K562 (cell line): ENCODE results near the gene CCNB1IP1. TPM values are rescaled to one million over a fixed set of nuclear protein-coding genes. Genes with fewer than 3 reads are reported as not detected.

Source experiments
- CBX2 ChIP-seq: fragments of 200-600 bp; sonication (generic); IDR thresholded peaks from one replicate; pipeline ENCODE4 v1.6.1; 2012; ENCODE audit warnings: mild to moderate bottlenecking, low read length, inconsistent platforms; ENCODE audit not compliant: insufficient read depth, poor library complexity, severe bottlenecking
- ELK3 ChIP-seq: fragments of 450-650 bp; formaldehyde crosslinking; IDR thresholded peaks from 2 replicates; pipeline ENCODE4 v1.4.0; 2020; ENCODE audit warnings: mild to moderate bottlenecking
- FUS ChIP-seq: fragments of 200-400 bp; formaldehyde crosslinking; optimal IDR thresholded peaks from 2 replicates; pipeline ENCODE3; 2017; ENCODE audit warnings: low read depth, low read length
- HIVEP1 ChIP-seq: fragments of 250-450 bp; sonication (Bioruptor Pico); IDR thresholded peaks from 2 replicates; pipeline ENCODE4 v1.4.0; 2020; ENCODE audit warnings: mild to moderate bottlenecking
- MAZ ChIP-seq, 2 experiments: fragments of 450-650 bp in 1 of 2; sonication (generic) in 1 of 2; formaldehyde crosslinking; IDR thresholded peaks in 1 of 2; conservative IDR thresholded peaks in 1 of 2; 2 replicates each; pipeline versions ENCODE4 v1.4.0 to v1.5.0; 2020; ENCODE audit warnings: mild to moderate bottlenecking in 1 of 2, missing genetic modification reagents in 1 of 2
- MYBL2 ChIP-seq, 2 experiments: fragments of 450-650 bp in 1 of 2; sonication (generic) in 1 of 2; formaldehyde crosslinking in 1 of 2; IDR thresholded peaks; 2 replicates each; pipeline versions ENCODE4 v1.6.1 to v1.8.1; 2017 to 2022; ENCODE audit warnings: borderline replicate concordance in 1 of 2, inconsistent platforms in 1 of 2, low read depth in 1 of 2, mild to moderate bottlenecking in 1 of 2, missing genetic modification reagents in 1 of 2, moderate library complexity in 1 of 2
- NONO ChIP-seq, 2 experiments: fragments of 200-400 bp in 1 of 2; fragments of 450-650 bp in 1 of 2; formaldehyde crosslinking in 1 of 2; IDR thresholded peaks; 2 replicates each; pipeline ENCODE4 v1.6.1; 2017; ENCODE audit warnings: low read depth in 2 of 2, mild to moderate bottlenecking in 2 of 2, moderate library complexity in 2 of 2, low read length in 1 of 2
- OTX1 ChIP-seq: fragments of 450-650 bp; formaldehyde crosslinking; IDR thresholded peaks from 2 replicates; pipeline ENCODE4 v1.4.0; 2022; ENCODE audit warnings: mild to moderate bottlenecking
- RBM14 ChIP-seq: fragments of 200-400 bp; formaldehyde crosslinking; IDR thresholded peaks from 2 replicates; pipeline ENCODE4 v1.6.1; 2018; ENCODE audit warnings: low read depth, mild to moderate bottlenecking, low read length, moderate library complexity, borderline replicate concordance; ENCODE audit not compliant: insufficient read depth
- RBM17 ChIP-seq: fragments of 200-400 bp; formaldehyde crosslinking; IDR thresholded peaks from 2 replicates; pipeline ENCODE4 v1.6.1; 2017; ENCODE audit warnings: low read depth, mild to moderate bottlenecking, low read length, borderline replicate concordance
- RBM25 ChIP-seq: fragments of 200-400 bp; formaldehyde crosslinking; IDR thresholded peaks from 2 replicates; pipeline ENCODE4 v1.6.1; 2018; ENCODE audit warnings: low read length, low read depth, moderate library complexity; ENCODE audit not compliant: severe bottlenecking
- SIRT6 ChIP-seq: IDR thresholded peaks from one replicate; pipeline ENCODE4 v1.6.1; 2012; ENCODE audit warnings: low read depth, mild to moderate bottlenecking, control low read depth, inconsistent platforms, low read length, moderate library complexity
- TFAP4 ChIP-seq: sonication (generic); formaldehyde crosslinking; IDR thresholded peaks from 2 replicates; pipeline ENCODE4 v1.8.0; 2022; ENCODE audit warnings: missing genetic modification reagents, mild to moderate bottlenecking, moderate library complexity, borderline replicate concordance
- THRA ChIP-seq: fragments of 450-650 bp; IDR thresholded peaks from 2 replicates; pipeline ENCODE4 v1.6.1; 2017; ENCODE audit warnings: mild to moderate bottlenecking, moderate library complexity
- TOE1 ChIP-seq, 2 experiments: fragments of 450-650 bp in 1 of 2; sonication (generic) in 1 of 2; formaldehyde crosslinking in 1 of 2; IDR thresholded peaks; 2 replicates each; pipeline versions ENCODE4 v1.7.1 to v1.8.0; 2016 to 2022; ENCODE audit warnings: borderline replicate concordance in 2 of 2, mild to moderate bottlenecking in 2 of 2, antibody characterized with exemption in 1 of 2, inconsistent platforms in 1 of 2, low read depth in 1 of 2, missing genetic modification reagents in 1 of 2, moderate library complexity in 1 of 2
- VEZF1 ChIP-seq: fragments of 200-800 bp; sonication (Bioruptor generic); IDR thresholded peaks from 2 replicates; pipeline ENCODE4 v1.6.1; 2017; ENCODE audit warnings: missing genetic modification characterization, missing compliant biosample characterization
- ZBTB9 ChIP-seq: fragments of 450-650 bp; formaldehyde crosslinking; IDR thresholded peaks from 2 replicates; pipeline ENCODE4 v1.4.0; 2020; ENCODE audit warnings: mild to moderate bottlenecking, moderate library complexity
- ZNF76 ChIP-seq: fragments of 250-450 bp; sonication (Bioruptor Pico); IDR thresholded peaks from 2 replicates; pipeline ENCODE4 v1.4.0; 2020; ENCODE audit warnings: mild to moderate bottlenecking, moderate library complexity, borderline replicate concordance
- polyA plus RNA-seq, 8 experiments: library from polyadenylated mRNA; depleted of rRNA in 4 of 8; stranded (reverse) in 5 of 8; unstranded in 3 of 8; fragments of >200 nt; fragmentation: Nextera tagmentation in 2 of 8; fragmentation: Illumina TruSeq in 1 of 8; extraction: Ambion mirVana in 2 of 8; extraction: Trizol in 1 of 8; gene quantifications; 2 replicates each; pipeline versions ENCODE4 v1.2.1 to v1.2.3, GENCODE V29; 2011 to 2014; ENCODE audit warnings: inconsistent platforms in 1 of 8, missing spikeins in 1 of 8
- total RNA-seq, 7 experiments: library from RNA; depleted of rRNA in 6 of 7; stranded (reverse); fragments of >200 nt in 6 of 7; fragmentation: Illumina TruSeq in 2 of 7; extraction: Trizol in 2 of 7; gene quantifications; 2 replicates each; pipeline versions ENCODE4 v1.2.1 to v1.2.3, GENCODE V29; 2011 to 2021; ENCODE audit warnings: low replicate concordance in 1 of 7

Gene CCNB1IP1
- total and polyA plus RNA-seq, 9 of the 15 experiments (the other 6 are each of a cell fraction or from before 2014, with no cell fraction given) = 51.8 to 152 (median 81.0) TPM

- no peak for TF ChIP-seq THRA
- no peak for TF ChIP-seq TFAP4 (CRISPR knock-in tag)
- no peak for TF ChIP-seq ZBTB9 (CRISPR knock-in tag)
- TF ChIP-seq OTX1 (CRISPR knock-in tag) = no peak
- TF ChIP-seq VEZF1 (CRISPR knock-in tag) = no peak
- no peak for TF ChIP-seq HIVEP1 (CRISPR knock-in tag)
- TF ChIP-seq NONO (IDR thresholded peaks at IDR 0.05; ENCODE audit: low read depth in 2 of 2, low read length in 1 of 2) = no peak
- TF ChIP-seq TOE1 (IDR thresholded peaks at IDR 0.05; ENCODE audit: borderline replicate concordance) = no peak
- TF ChIP-seq TOE1 (CRISPR knock-in tag; IDR thresholded peaks at IDR 0.05; ENCODE audit: borderline replicate concordance, low read depth) = no peak
- no peak for TF ChIP-seq FUS
- no peak for TF ChIP-seq ZNF76 (CRISPR knock-in tag)
- peak; percentile 75 for TF ChIP-seq RBM25
- no peak; a peak in 1 of 4 replicates for TF ChIP-seq MAZ (CRISPR knock-in tag; conservative IDR thresholded peaks at IDR 0.05 in 1 of 2, IDR thresholded peaks at IDR 0.05 in 1 of 2)
- TF ChIP-seq CBX2 = no peak
- no peak for TF ChIP-seq RBM17
- no peak for TF ChIP-seq ELK3 (CRISPR knock-in tag)
- TF ChIP-seq SIRT6 = no peak
- no peak for TF ChIP-seq MYBL2 (IDR thresholded peaks at IDR 0.05; ENCODE audit: low read depth)
- TF ChIP-seq MYBL2 (CRISPR knock-in tag; IDR thresholded peaks at IDR 0.05; ENCODE audit: borderline replicate concordance) = no peak
- no peak for TF ChIP-seq RBM14
Observed at GRCh38 chr14:20332788-20333493, at the start of gene CCNB1IP1 (continued).
